ENCODE results near the gene TMEM119.
"Not testable (repeated sequence)": the region's sequence is repeated elsewhere in the genome, so short reads cannot be mapped to it uniquely, and the experiment has no call there.

Gene TMEM119

GRCh38 chr12:108559007-108559655, 38.8 kb downstream of the TMEM119 start:
- Mint-ChIP-seq H3K27ac (peak overlapping the region in 1 of 3 experiments; percentile 54), H3K27me3 (ENCODE audit: low read depth) (no peaks in the 10 kb centered on the region), H3K9me3 (no peaks in the 10 kb centered on the region), H3K36me3 (ENCODE audit: low read depth) (peaks cover 10% of the 10 kb centered on the region), H3K4me3 (peak overlapping the region; percentile 97 to 100 (median 100)), H3K4me1 (peaks cover 52% of the 10 kb centered on the region)
- no peak for TF ChIP-seq CTCF (IDR thresholded peaks at IDR 0.05; ENCODE audit: unreplicated experiment in 3 of 3)

- H3K27me3 Mint-ChIP-seq (ENCODE audit: low read depth); H3K4me3 Mint-ChIP-seq; H3K9me3 Mint-ChIP-seq; H3K27ac Mint-ChIP-seq: not testable (repeated sequence)
- Mint-ChIP-seq H3K4me1 (peaks cover 37% of the 10 kb centered on the region), H3K36me3 (ENCODE audit: low read depth) (peaks cover 10% of the 10 kb centered on the region)
Observed at GRCh38 chr12:108555383-108555782, 42.5 kb downstream of the TMEM119 start.

GRCh38 chr12:108553799-108554198, 44.1 kb downstream of the TMEM119 start:
- Mint-ChIP-seq H3K27me3 (ENCODE audit: low read depth) (no peaks in the 10 kb centered on the region), H3K4me3 (no peak overlapping the region), H3K4me1 (peaks cover 25% of the 10 kb centered on the region), H3K9me3 (no peaks in the 10 kb centered on the region), H3K27ac (no peak overlapping the region), H3K36me3 (ENCODE audit: low read depth) (peaks cover 14% of the 10 kb centered on the region)
- TF ChIP-seq CTCF (IDR thresholded peaks at IDR 0.05; ENCODE audit: unreplicated experiment in 3 of 3), result no peak

- Mint-ChIP-seq H3K4me1 (peaks cover 12% of the 10 kb centered on the region), H3K9me3 (no peaks in the 10 kb centered on the region), H3K4me3 (no peak overlapping the region), H3K36me3 (ENCODE audit: low read depth) (peaks cover 22% of the 10 kb centered on the region), H3K27ac (no peak overlapping the region), H3K27me3 (ENCODE audit: low read depth) (no peaks in the 10 kb centered on the region)
- TF ChIP-seq CTCF (IDR thresholded peaks at IDR 0.05; ENCODE audit: unreplicated experiment in 3 of 3), result no peak
Observed at GRCh38 chr12:108551535-108551934, 46.3 kb downstream of the TMEM119 start.

- no peak overlapping the region for H3K27ac Mint-ChIP-seq
- TF ChIP-seq CTCF (IDR thresholded peaks at IDR 0.05; ENCODE audit: unreplicated experiment in 3 of 3), result no peak
- no peaks in the 10 kb centered on the region for H3K9me3 Mint-ChIP-seq
- H3K4me1 Mint-ChIP-seq, result peaks cover 4% of the 10 kb centered on the region
- H3K27me3 Mint-ChIP-seq (ENCODE audit: low read depth), result peaks cover 2% of the 10 kb centered on the region
- H3K36me3 Mint-ChIP-seq (ENCODE audit: low read depth), result peaks cover 39% of the 10 kb centered on the region
- no peak overlapping the region for H3K4me3 Mint-ChIP-seq
Observed at GRCh38 chr12:108548954-108549521, 48.8 kb downstream of the TMEM119 start.

GRCh38 chr12:108547686-108548085, 50.2 kb downstream of the TMEM119 start:
- H3K36me3 Mint-ChIP-seq (ENCODE audit: low read depth), result peaks cover 50% of the 10 kb centered on the region

More at GRCh38 chr12:108547686-108548085, 50.2 kb downstream of the TMEM119 start:
- no peak for TF ChIP-seq CTCF (IDR thresholded peaks at IDR 0.05; ENCODE audit: unreplicated experiment in 3 of 3)
- no peaks in the 10 kb centered on the region for H3K9me3 Mint-ChIP-seq
- H3K4me1 Mint-ChIP-seq, result peaks cover 4% of the 10 kb centered on the region
- no peak overlapping the region for H3K4me3 Mint-ChIP-seq
- peaks cover 3% of the 10 kb centered on the region for H3K27me3 Mint-ChIP-seq (ENCODE audit: low read depth)
- no peak overlapping the region for H3K27ac Mint-ChIP-seq

Measured in nephron (organoid).